CD4-positive, alpha-beta T cell treated with Interleukin-6 for 4 hours (primary cell): ENCODE data around the gene TIMM23.
"Not testable (repeated sequence)": the region's sequence is repeated elsewhere in the genome, so short reads cannot be mapped to it uniquely, and the experiment has no call there.

Source experiments
- DNase-seq: peaks from one replicate; pipeline ENCODE4 v3.0.0-alpha.2; 2020; ENCODE audit warnings: mixed read lengths

Gene TIMM23

GRCh38 chr10:46025406-46025805 lies 53.1 kb downstream of the TIMM23 start:
- DNase-seq = no peak

- no peak for DNase-seq
Measured at GRCh38 chr10:46026106-46026505, 53.8 kb downstream of the TIMM23 start.

- DNase-seq = peak; percentile 39
Measured at GRCh38 chr10:46028584-46029460, 56.5 kb downstream of the TIMM23 start.

GRCh38 chr10:46029461-46030030 lies 57.3 kb downstream of the TIMM23 start:
- no peak for DNase-seq

GRCh38 chr10:46030091-46030937 lies 58.0 kb downstream of the TIMM23 start, which contains the start of gene NCOA4:
NCOA4 (minus strand) TSS chr10:46030623; CDS start chr10:46016680, 13,943 bp downstream.
- peak; percentile 98 for DNase-seq

GRCh38 chr10:46031648-46032532 lies 59.6 kb downstream of the TIMM23 start:
- DNase-seq = no peak

- no peak for DNase-seq
Measured at GRCh38 chr10:46033602-46034011, 61.3 kb downstream of the TIMM23 start.

- DNase-seq = no peak
Measured at GRCh38 chr10:46035923-46036849, 63.9 kb downstream of the TIMM23 start.

- DNase-seq = no peak
Measured at GRCh38 chr10:46037107-46037825, 65.0 kb downstream of the TIMM23 start.

- DNase-seq = no peak
Measured at GRCh38 chr10:46040004-46040403, 67.7 kb downstream of the TIMM23 start.

GRCh38 chr10:46042527-46042926 lies 70.2 kb downstream of the TIMM23 start:
- no peak for DNase-seq

GRCh38 chr10:46046261-46046660 lies 74.0 kb downstream of the TIMM23 start, which contains the start of gene MSMB:
MSMB (minus strand) TSS chr10:46046269; CDS start chr10:46046237, 32 bp downstream.
- no peak for DNase-seq

GRCh38 chr10:46048152-46048551 lies 75.9 kb downstream of the TIMM23 start:
- no peak for DNase-seq

GRCh38 chr10:46049497-46049831 lies 77.2 kb downstream of the TIMM23 start:
- DNase-seq = not testable (repeated sequence)

- no peak for DNase-seq
Measured at GRCh38 chr10:46050941-46051623, 78.8 kb downstream of the TIMM23 start.

GRCh38 chr10:46052057-46052790 lies 79.9 kb downstream of the TIMM23 start:
- DNase-seq = no peak

GRCh38 chr10:46052791-46053375 lies 80.6 kb downstream of the TIMM23 start:
- DNase-seq = no peak
